ENCODE data around the gene SHOX.

DNA sequence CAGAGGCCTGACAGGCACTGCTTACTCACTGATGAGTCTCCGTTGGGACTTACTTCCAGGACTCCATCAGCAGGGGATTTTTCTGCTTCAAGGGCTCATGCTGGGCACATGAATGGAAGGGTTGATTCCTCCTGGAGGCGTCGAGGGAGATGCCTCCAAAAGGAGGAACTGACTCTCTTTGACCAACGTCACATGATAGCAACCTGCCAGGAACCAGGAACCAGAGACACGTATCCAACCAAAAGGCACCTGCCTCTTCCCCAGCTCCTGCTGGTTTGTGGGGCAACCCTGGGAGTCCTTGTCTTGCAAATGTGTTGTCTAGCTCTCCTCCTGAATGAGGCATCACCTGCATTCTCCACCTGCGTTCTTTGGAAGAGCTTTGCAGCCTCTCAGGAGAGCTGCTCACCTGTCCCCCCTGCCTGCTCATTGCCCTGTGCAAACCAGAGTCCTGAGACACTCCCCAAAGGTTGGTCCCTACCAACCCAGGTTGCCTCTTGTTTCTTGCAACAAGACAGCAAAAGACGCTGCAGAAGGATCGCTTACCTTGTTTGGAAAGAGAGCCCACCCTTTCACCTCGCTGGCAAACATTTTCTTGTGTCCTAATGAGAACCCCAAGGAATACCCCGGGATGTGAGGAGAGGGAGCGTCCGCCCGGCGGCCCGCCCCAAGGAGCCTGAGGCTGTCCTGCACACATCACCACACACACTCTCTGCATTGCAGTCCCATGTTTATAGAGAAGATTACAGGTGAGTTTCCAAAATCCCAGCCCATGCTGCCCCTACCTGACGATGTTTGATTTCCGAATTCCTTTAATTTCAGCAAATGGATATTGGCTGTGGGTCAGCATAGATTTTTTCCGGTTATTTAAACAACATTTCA lies 30.5 kb upstream of the SHOX start:
- TF ChIP-seq POLR2A (IDR thresholded peaks at IDR 0.05; ENCODE audit: low read depth), result no peak
- TF ChIP-seq POLR2AphosphoS5 (IDR thresholded peaks at IDR 0.05), result no peak
- TF ChIP-seq, protein P1, sequence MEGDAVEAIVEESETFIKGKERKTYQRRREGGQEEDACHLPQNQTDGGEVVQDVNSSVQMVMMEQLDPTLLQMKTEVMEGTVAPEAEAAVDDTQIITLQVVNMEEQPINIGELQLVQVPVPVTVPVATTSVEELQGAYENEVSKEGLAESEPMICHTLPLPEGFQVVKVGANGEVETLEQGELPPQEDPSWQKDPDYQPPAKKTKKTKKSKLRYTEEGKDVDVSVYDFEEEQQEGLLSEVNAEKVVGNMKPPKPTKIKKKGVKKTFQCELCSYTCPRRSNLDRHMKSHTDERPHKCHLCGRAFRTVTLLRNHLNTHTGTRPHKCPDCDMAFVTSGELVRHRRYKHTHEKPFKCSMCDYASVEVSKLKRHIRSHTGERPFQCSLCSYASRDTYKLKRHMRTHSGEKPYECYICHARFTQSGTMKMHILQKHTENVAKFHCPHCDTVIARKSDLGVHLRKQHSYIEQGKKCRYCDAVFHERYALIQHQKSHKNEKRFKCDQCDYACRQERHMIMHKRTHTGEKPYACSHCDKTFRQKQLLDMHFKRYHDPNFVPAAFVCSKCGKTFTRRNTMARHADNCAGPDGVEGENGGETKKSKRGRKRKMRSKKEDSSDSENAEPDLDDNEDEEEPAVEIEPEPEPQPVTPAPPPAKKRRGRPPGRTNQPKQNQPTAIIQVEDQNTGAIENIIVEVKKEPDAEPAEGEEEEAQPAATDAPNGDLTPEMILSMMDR (IDR thresholded peaks at IDR 0.05), result no peak
- no peak for TF ChIP-seq EP300 (IDR thresholded peaks at IDR 0.05)
